Progenitor cell of endocrine pancreas (in vitro differentiated cells): ENCODE data around the gene TPD52L1. TPM values are rescaled to one million over a fixed set of nuclear protein-coding genes. Genes with fewer than 3 reads are reported as not detected.
A peak's percentile ranks its signal among the peaks of the same experiment; 100 is the strongest.

Source experiments
- DNase-seq: peaks from one replicate; pipeline ENCODE4 v3.0.0; 2021; ENCODE audit warnings: low spot score; ENCODE audit not compliant: unreplicated experiment
- H3K27ac Mint-ChIP-seq: 2 replicates; pipeline ENCODE4 v1.8.0; 2021; ENCODE audit warnings: mild to moderate bottlenecking, moderate library complexity, mixed read lengths
- H3K27me3 Mint-ChIP-seq: 2 replicates; pipeline ENCODE4 v1.8.0; 2021; ENCODE audit warnings: mixed read lengths
- H3K36me3 Mint-ChIP-seq: 2 replicates; pipeline ENCODE4 v1.8.0; 2022; ENCODE audit warnings: mixed read lengths; ENCODE audit not compliant: insufficient read depth
- H3K4me1 Mint-ChIP-seq: 2 replicates; pipeline ENCODE4 v1.8.0; 2021; ENCODE audit warnings: low read depth, mixed read lengths
- H3K4me3 Mint-ChIP-seq: 2 replicates; pipeline ENCODE4 v1.8.0; 2021; ENCODE audit warnings: low read depth, mild to moderate bottlenecking, moderate library complexity, mixed read lengths
- H3K9me3 Mint-ChIP-seq: 2 replicates; pipeline ENCODE4 v1.8.0; 2021; ENCODE audit warnings: low read depth, mixed read lengths
- CTCF ChIP-seq: fragments of 200-600 bp; sonication (generic); IDR thresholded peaks from one replicate; pipeline ENCODE4 v1.5.0; 2021; ENCODE audit warnings: antibody characterized with exemption, mild to moderate bottlenecking; ENCODE audit not compliant: unreplicated experiment
- total RNA-seq: library from RNA; stranded (reverse); gene quantifications from 2 replicates; pipeline ENCODE4 v1.2.1, GENCODE V29; 2021

The TPD52L1 gene
- total RNA-seq, 1 donor from 2014 or later: 33.8 TPM

GRCh38 chr6:125224231-125224861, 70.8 kb downstream of the TPD52L1 start:
- Mint-ChIP-seq H3K27ac (no peak overlapping the region), H3K4me3 (no peak overlapping the region), H3K9me3 (no peaks in the 10 kb centered on the region), H3K4me1 (peaks cover 8% of the 10 kb centered on the region), H3K36me3 (no peaks in the 10 kb centered on the region), H3K27me3 (no peaks in the 10 kb centered on the region)
- DNase-seq: no peak
- no peak for TF ChIP-seq CTCF

GRCh38 chr6:125227244-125227643, 73.7 kb downstream of the TPD52L1 start:
- peaks cover 7% of the 10 kb centered on the region for H3K4me1 Mint-ChIP-seq
- no peak overlapping the region for H3K27ac Mint-ChIP-seq
- H3K36me3 Mint-ChIP-seq: no peaks in the 10 kb centered on the region
- H3K4me3 Mint-ChIP-seq: no peak overlapping the region
- no peaks in the 10 kb centered on the region for H3K9me3 Mint-ChIP-seq
- no peak for TF ChIP-seq CTCF
- H3K27me3 Mint-ChIP-seq: no peaks in the 10 kb centered on the region
- DNase-seq: no peak

- DNase-seq: no peak
- H3K9me3 Mint-ChIP-seq: no peaks in the 10 kb centered on the region
- no peak overlapping the region for H3K27ac Mint-ChIP-seq
- H3K36me3 Mint-ChIP-seq: no peaks in the 10 kb centered on the region
- H3K4me1 Mint-ChIP-seq: peaks cover 7% of the 10 kb centered on the region
- H3K4me3 Mint-ChIP-seq: no peak overlapping the region
- no peaks in the 10 kb centered on the region for H3K27me3 Mint-ChIP-seq
- no peak for TF ChIP-seq CTCF
Measured at GRCh38 chr6:125228981-125229479, 75.5 kb downstream of the TPD52L1 start.

GRCh38 chr6:125230674-125231073, 77.1 kb downstream of the TPD52L1 start:
- no peak for TF ChIP-seq CTCF
- no peak overlapping the region for H3K27ac Mint-ChIP-seq
- no peak overlapping the region for H3K4me3 Mint-ChIP-seq
- H3K4me1 Mint-ChIP-seq: peaks cover 10% of the 10 kb centered on the region
- no peaks in the 10 kb centered on the region for H3K27me3 Mint-ChIP-seq
- DNase-seq: no peak
- H3K9me3 Mint-ChIP-seq: no peaks in the 10 kb centered on the region
- no peaks in the 10 kb centered on the region for H3K36me3 Mint-ChIP-seq

- Mint-ChIP-seq H3K9me3 (no peaks in the 10 kb centered on the region), H3K4me3 (no peak overlapping the region), H3K4me1 (peaks cover 10% of the 10 kb centered on the region)
Measured at GRCh38 chr6:125231133-125231532, 77.6 kb downstream of the TPD52L1 start.

More at GRCh38 chr6:125231133-125231532, 77.6 kb downstream of the TPD52L1 start:
- TF ChIP-seq CTCF: no peak
- Mint-ChIP-seq H3K27me3 (no peaks in the 10 kb centered on the region), H3K27ac (peak overlapping the region; percentile 16), H3K36me3 (no peaks in the 10 kb centered on the region)
- DNase-seq: no peak
